Activated CD8-positive, alpha-beta memory T cell treated with anti-CD3 and anti-CD28 coated beads, Interleukin-2, amount 10 ng/mL, durations not matched to agents 7 days and 5 days (primary cell): ENCODE results near the gene PCDH18. TPM values are rescaled to one million over a fixed set of nuclear protein-coding genes. Genes with fewer than 3 reads are reported as not detected.
"Not testable (repeated sequence)": the region's sequence is repeated elsewhere in the genome, so short reads cannot be mapped to it uniquely, and the experiment has no call there.

Experiments used
- ATAC-seq: fragments of 150-1000 bp; cut with Tn5 transposase; one replicate; pipeline ENCODE4 v1.10.0; 2021; ENCODE audit warnings: moderate library complexity
- CTCF ChIA-PET: fragments of 350-600 bp; sonication (Branson Sonifier 250); formaldehyde crosslinking; loops from one replicate; lab custom pipeline; 2021; ENCODE audit warnings: antibody characterized with exemption; lab: Charles Lee
- DNase-seq: peaks from one replicate; pipeline ENCODE4 v3.0.0-alpha.2; 2020
- H3K27ac Mint-ChIP-seq: one replicate; pipeline ENCODE4 v1.8.0; 2021; ENCODE audit warnings: mild to moderate bottlenecking, mixed read lengths
- H3K27me3 Mint-ChIP-seq: one replicate; pipeline ENCODE4 v1.8.0; 2021; ENCODE audit warnings: mixed read lengths
- H3K36me3 Mint-ChIP-seq: one replicate; pipeline ENCODE4 v1.8.0; 2021; ENCODE audit warnings: mild to moderate bottlenecking, mixed read lengths
- H3K4me1 Mint-ChIP-seq: one replicate; pipeline ENCODE4 v1.8.0; 2021; ENCODE audit warnings: mixed read lengths
- H3K4me3 Mint-ChIP-seq: one replicate; pipeline ENCODE4 v1.8.0; 2021; ENCODE audit warnings: mild to moderate bottlenecking, moderate library complexity, mixed read lengths
- H3K9me3 Mint-ChIP-seq: one replicate; pipeline ENCODE4 v1.8.0; 2022; ENCODE audit warnings: low read depth, mixed read lengths
- total RNA-seq, 2 experiments: library from RNA; stranded (reverse); gene quantifications; one replicate each; pipeline ENCODE4 v1.2.3, GENCODE V29; 2021

Gene PCDH18
- not detected for total RNA-seq

- CTCF ChIA-PET, result no interaction called here
- DNase-seq (no peak), ATAC-seq (peak; percentile 23)
- Mint-ChIP-seq H3K27me3 (no peaks in the 10 kb centered on the region), H3K27ac (no peak within 1 kb of the TSS), H3K36me3 (no peaks in the 10 kb centered on the region), H3K4me1 (no peaks in the 10 kb centered on the region), H3K4me3 (no peak within 1 kb of the TSS), H3K9me3 (no peaks in the 10 kb centered on the region)
Observed at GRCh38 chr4:137531986-137532868, at the start of gene PCDH18. TSS of gene PCDH18 (minus strand) at chr4:137532494. CDS start at chr4:137532088, 406 bp downstream.

- Mint-ChIP-seq H3K27ac (no peak overlapping the region), H3K27me3 (no peaks in the 10 kb centered on the region), H3K4me3 (no peak overlapping the region), H3K9me3 (peaks cover 7% of the 10 kb centered on the region), H3K4me1 (no peaks in the 10 kb centered on the region), H3K36me3 (no peaks in the 10 kb centered on the region)
- CTCF ChIA-PET, result no interaction called here
- ATAC-seq (no peak), DNase-seq (no peak)
Observed at GRCh38 chr4:137576446-137576845, 44.2 kb upstream of the PCDH18 start.

- no peak overlapping the region for H3K4me3 Mint-ChIP-seq
Observed at GRCh38 chr4:137572647-137573046, 40.4 kb upstream of the PCDH18 start.

GRCh38 chr4:137572163-137572562, 39.9 kb upstream of the PCDH18 start:
- no peak overlapping the region for H3K4me3 Mint-ChIP-seq
- no peaks in the 10 kb centered on the region for H3K36me3 Mint-ChIP-seq
- no peaks in the 10 kb centered on the region for H3K4me1 Mint-ChIP-seq
- H3K27me3 Mint-ChIP-seq, result no peaks in the 10 kb centered on the region
- DNase-seq (no peak), ATAC-seq (no peak)
- CTCF ChIA-PET, result no interaction called here
- no peak overlapping the region for H3K27ac Mint-ChIP-seq
- peaks cover 7% of the 10 kb centered on the region for H3K9me3 Mint-ChIP-seq

More at GRCh38 chr4:137572647-137573046, 40.4 kb upstream of the PCDH18 start:
- ATAC-seq, result no peak
- Mint-ChIP-seq H3K27ac (no peak overlapping the region), H3K27me3 (no peaks in the 10 kb centered on the region), H3K4me1 (no peaks in the 10 kb centered on the region), H3K36me3 (no peaks in the 10 kb centered on the region), H3K9me3 (peaks cover 7% of the 10 kb centered on the region)
- no peak for DNase-seq
- CTCF ChIA-PET, result no interaction called here

- Mint-ChIP-seq H3K36me3 (no peaks in the 10 kb centered on the region), H3K27me3 (no peaks in the 10 kb centered on the region), H3K9me3 (peaks cover 9% of the 10 kb centered on the region), H3K4me3 (no peak overlapping the region), H3K27ac (no peak overlapping the region), H3K4me1 (no peaks in the 10 kb centered on the region)
- ATAC-seq (no peak), DNase-seq (no peak)
- CTCF ChIA-PET, result no interaction called here
Observed at GRCh38 chr4:137559801-137560200, 27.5 kb upstream of the PCDH18 start.

GRCh38 chr4:137558951-137559350, 26.7 kb upstream of the PCDH18 start:
- DNase-seq (no peak), ATAC-seq (no peak)
- Mint-ChIP-seq H3K27ac (no peak overlapping the region), H3K4me3 (no peak overlapping the region), H3K27me3 (no peaks in the 10 kb centered on the region), H3K4me1 (no peaks in the 10 kb centered on the region), H3K9me3 (peaks cover 10% of the 10 kb centered on the region), H3K36me3 (no peaks in the 10 kb centered on the region)
- CTCF ChIA-PET, result no interaction called here

GRCh38 chr4:137545461-137545861, 13.2 kb upstream of the PCDH18 start:
- ATAC-seq (no peak), DNase-seq (no peak)
- H3K4me1 Mint-ChIP-seq, result no peaks in the 10 kb centered on the region
- no peaks in the 10 kb centered on the region for H3K27me3 Mint-ChIP-seq
- no peaks in the 10 kb centered on the region for H3K36me3 Mint-ChIP-seq
- H3K4me3 Mint-ChIP-seq, result no peak overlapping the region
- H3K9me3 Mint-ChIP-seq, result no peaks in the 10 kb centered on the region
- CTCF ChIA-PET, result no interaction called here
- H3K27ac Mint-ChIP-seq, result no peak overlapping the region

- ATAC-seq, result no peak
- Mint-ChIP-seq H3K27ac (no peak overlapping the region), H3K4me1 (no peaks in the 10 kb centered on the region), H3K27me3 (no peaks in the 10 kb centered on the region), H3K4me3 (no peak overlapping the region), H3K9me3 (no peaks in the 10 kb centered on the region), H3K36me3 (no peaks in the 10 kb centered on the region)
- DNase-seq, result no peak
- CTCF ChIA-PET, result no interaction called here
Observed at GRCh38 chr4:137543648-137544047, 11.4 kb upstream of the PCDH18 start.

- ATAC-seq (no peak), DNase-seq (no peak)
- Mint-ChIP-seq H3K27ac (no peak overlapping the region), H3K9me3 (no peaks in the 10 kb centered on the region), H3K27me3 (no peaks in the 10 kb centered on the region), H3K36me3 (no peaks in the 10 kb centered on the region), H3K4me1 (no peaks in the 10 kb centered on the region), H3K4me3 (no peak overlapping the region)
- CTCF ChIA-PET, result no interaction called here
Observed at GRCh38 chr4:137543198-137543597, 10.9 kb upstream of the PCDH18 start.

- H3K9me3 Mint-ChIP-seq, result no peaks in the 10 kb centered on the region
Observed at GRCh38 chr4:137541876-137542646, 9.8 kb upstream of the PCDH18 start.

GRCh38 chr4:137541181-137541580, 8.9 kb upstream of the PCDH18 start:
- no peaks in the 10 kb centered on the region for H3K36me3 Mint-ChIP-seq
- no peak overlapping the region for H3K4me3 Mint-ChIP-seq
- H3K4me1 Mint-ChIP-seq, result no peaks in the 10 kb centered on the region

More at GRCh38 chr4:137541876-137542646, 9.8 kb upstream of the PCDH18 start:
- CTCF ChIA-PET, result no interaction called here
- no peak for ATAC-seq
- Mint-ChIP-seq H3K27ac (no peak overlapping the region), H3K4me1 (no peaks in the 10 kb centered on the region), H3K4me3 (no peak overlapping the region), H3K27me3 (no peaks in the 10 kb centered on the region), H3K36me3 (no peaks in the 10 kb centered on the region)
- DNase-seq, result no peak

GRCh38 chr4:137540356-137540755, 8.1 kb upstream of the PCDH18 start:
- Mint-ChIP-seq H3K9me3 (no peaks in the 10 kb centered on the region), H3K36me3 (no peaks in the 10 kb centered on the region), H3K4me1 (no peaks in the 10 kb centered on the region), H3K27ac (no peak overlapping the region), H3K4me3 (no peak overlapping the region), H3K27me3 (no peaks in the 10 kb centered on the region)
- ATAC-seq, result no peak
- DNase-seq, result no peak
- CTCF ChIA-PET, result no interaction called here

More at GRCh38 chr4:137541181-137541580, 8.9 kb upstream of the PCDH18 start:
- no peaks in the 10 kb centered on the region for H3K27me3 Mint-ChIP-seq
- CTCF ChIA-PET, result no interaction called here
- ATAC-seq (no peak), DNase-seq (no peak)
- no peaks in the 10 kb centered on the region for H3K9me3 Mint-ChIP-seq
- no peak overlapping the region for H3K27ac Mint-ChIP-seq

- H3K4me1 Mint-ChIP-seq, result no peaks in the 10 kb centered on the region
- H3K27me3 Mint-ChIP-seq, result no peaks in the 10 kb centered on the region
- H3K36me3 Mint-ChIP-seq, result no peaks in the 10 kb centered on the region
Observed at GRCh38 chr4:137538526-137538925, 6.2 kb upstream of the PCDH18 start.

GRCh38 chr4:137537807-137538206, 5.5 kb upstream of the PCDH18 start:
- DNase-seq, ATAC-seq, H3K27me3 Mint-ChIP-seq, H3K27ac Mint-ChIP-seq, H3K36me3 Mint-ChIP-seq, H3K4me1 Mint-ChIP-seq, CTCF ChIA-PET, H3K9me3 Mint-ChIP-seq, H3K4me3 Mint-ChIP-seq: not testable (repeated sequence)

More at GRCh38 chr4:137538526-137538925, 6.2 kb upstream of the PCDH18 start:
- Mint-ChIP-seq H3K9me3 (no peaks in the 10 kb centered on the region), H3K4me3 (no peak overlapping the region), H3K27ac (no peak overlapping the region)
- no peak for ATAC-seq
- CTCF ChIA-PET, result no interaction called here
- DNase-seq, result no peak
